DOHH2 (cell line): ENCODE data around the gene AGBL4.

Source experiments
- H3F3A ChIP-seq: fragments of 200-600 bp; sonication (generic), shearing (Covaris generic); 2 replicates; pipeline ENCODE4 v1.6.0; 2016; ENCODE audit warnings: antibody characterized with exemption, mild to moderate bottlenecking; ENCODE audit not compliant: control insufficient read depth, insufficient read depth
- H3K27ac ChIP-seq: fragments of 200-600 bp; sonication (generic); 2 replicates; pipeline ENCODE4 v1.5.1; 2014; ENCODE audit warnings: low read depth, mild to moderate bottlenecking, low read length, moderate library complexity
- H3K27me3 ChIP-seq: fragments of 200-600 bp; sonication (generic); 2 replicates; pipeline ENCODE4 v1.6.1; 2014; ENCODE audit warnings: mild to moderate bottlenecking, low read length, mixed read lengths; ENCODE audit not compliant: control insufficient read depth
- H3K36me3 ChIP-seq: fragments of 200-600 bp; sonication (generic); 2 replicates; pipeline ENCODE4 v1.6.1; 2014; ENCODE audit warnings: mild to moderate bottlenecking, low read length, moderate library complexity, mixed read lengths; ENCODE audit not compliant: control insufficient read depth
- H3K4me1 ChIP-seq: fragments of 200-600 bp; sonication (generic); 2 replicates; pipeline ENCODE4 v1.6.1; 2014; ENCODE audit warnings: mild to moderate bottlenecking, low read length, mixed read lengths; ENCODE audit not compliant: control insufficient read depth
- H3K4me2 ChIP-seq: fragments of 200-600 bp; sonication (generic); 2 replicates; pipeline ENCODE4 v1.6.0; 2014; ENCODE audit warnings: mild to moderate bottlenecking, low read length, moderate library complexity
- H3K4me3 ChIP-seq: fragments of 200-600 bp; sonication (generic); 2 replicates; pipeline ENCODE4 v1.5.1; 2014; ENCODE audit warnings: mild to moderate bottlenecking, low read length, mixed read lengths
- H3K79me2 ChIP-seq: fragments of 200-600 bp; sonication (generic); 2 replicates; pipeline ENCODE4 v1.6.1; 2014; ENCODE audit warnings: mild to moderate bottlenecking, low read length, mixed read lengths; ENCODE audit not compliant: control insufficient read depth
- H3K9me2 ChIP-seq: fragments of 200-600 bp; sonication (generic); replicated peaks from 2 replicates; pipeline ENCODE4 v1.6.1; 2014; ENCODE audit warnings: mild to moderate bottlenecking, low read length, mixed read lengths; ENCODE audit not compliant: control insufficient read depth
- H3K9me3 ChIP-seq: fragments of 200-600 bp; sonication (generic); 2 replicates; pipeline ENCODE4 v1.6.1; 2014; ENCODE audit warnings: antibody characterized with exemption, low read length, mixed read lengths; ENCODE audit not compliant: control insufficient read depth, insufficient read depth
- H4K20me1 ChIP-seq: fragments of 200-600 bp; sonication (generic); 2 replicates; pipeline ENCODE4 v1.6.0; 2014; ENCODE audit warnings: low read depth, mild to moderate bottlenecking, antibody characterized with exemption, low read length, moderate library complexity; ENCODE audit not compliant: control insufficient read depth, insufficient read depth
- CTCF ChIP-seq: fragments of 200-600 bp; sonication (generic); IDR thresholded peaks from one replicate; pipeline ENCODE4 v1.5.1; 2014; ENCODE audit warnings: antibody characterized with exemption, mild to moderate bottlenecking, low read depth, low read length; ENCODE audit not compliant: poor library complexity, severe bottlenecking
- EZH2phosphoT487 ChIP-seq: fragments of 200-600 bp; sonication (generic); IDR thresholded peaks from 2 replicates; pipeline ENCODE4 v1.6.1; 2017; ENCODE audit warnings: borderline replicate concordance, mild to moderate bottlenecking, antibody characterized with exemption, low read length, moderate library complexity, mixed read lengths

The AGBL4 gene

GRCh38 chr1:49340576-49340975 lies 683.2 kb downstream of the AGBL4 start:
- H3K27me3 ChIP-seq: no peaks in the 10 kb centered on the region
- no peaks in the 10 kb centered on the region for H3K79me2 ChIP-seq
- no peaks in the 10 kb centered on the region for H4K20me1 ChIP-seq
- H3K27ac ChIP-seq: no peak overlapping the region
- TF ChIP-seq EZH2phosphoT487 (no peak), CTCF (no peak)
- H3K36me3 ChIP-seq: no peaks in the 10 kb centered on the region
- no peaks in the 10 kb centered on the region for H3K4me1 ChIP-seq
- no peak overlapping the region for H3K4me2 ChIP-seq
- H3K9me3 ChIP-seq: no peaks in the 10 kb centered on the region
- H3K4me3 ChIP-seq: no peak overlapping the region
- H3K9me2 ChIP-seq: no peaks in the 10 kb centered on the region
- H3F3A ChIP-seq: no peaks in the 10 kb centered on the region

DNA sequence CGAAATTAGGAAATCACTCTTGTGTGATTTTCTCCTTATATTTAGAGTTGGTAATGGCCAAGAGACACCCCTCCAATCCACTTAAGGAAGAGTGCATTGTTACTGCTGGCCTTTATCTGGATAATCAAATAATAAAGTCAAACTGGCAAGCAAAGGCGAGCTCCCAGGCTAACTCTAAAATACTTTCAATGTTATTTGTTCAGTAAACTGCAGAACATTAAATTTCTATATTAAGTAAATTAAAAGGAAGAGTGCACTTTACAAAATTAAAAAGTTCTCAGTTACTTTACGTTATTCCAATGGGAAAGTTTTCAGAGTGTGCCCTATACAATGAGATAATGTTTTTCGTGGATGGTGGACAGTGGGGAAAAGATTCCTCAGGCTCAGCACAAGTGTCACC lies 684.7 kb downstream of the AGBL4 start:
- Histone ChIP-seq H3K79me2 (no peaks in the 10 kb centered on the region), H3K27me3 (no peaks in the 10 kb centered on the region), H3K4me3 (no peak overlapping the region), H3K4me1 (no peaks in the 10 kb centered on the region), H3K9me3 (no peaks in the 10 kb centered on the region), H3K27ac (no peak overlapping the region), H3K36me3 (no peaks in the 10 kb centered on the region), H3K4me2 (no peak overlapping the region), H3K9me2 (no peaks in the 10 kb centered on the region), H4K20me1 (no peaks in the 10 kb centered on the region), H3F3A (no peaks in the 10 kb centered on the region)
- TF ChIP-seq CTCF: no peak
- TF ChIP-seq EZH2phosphoT487: no peak

DNA sequence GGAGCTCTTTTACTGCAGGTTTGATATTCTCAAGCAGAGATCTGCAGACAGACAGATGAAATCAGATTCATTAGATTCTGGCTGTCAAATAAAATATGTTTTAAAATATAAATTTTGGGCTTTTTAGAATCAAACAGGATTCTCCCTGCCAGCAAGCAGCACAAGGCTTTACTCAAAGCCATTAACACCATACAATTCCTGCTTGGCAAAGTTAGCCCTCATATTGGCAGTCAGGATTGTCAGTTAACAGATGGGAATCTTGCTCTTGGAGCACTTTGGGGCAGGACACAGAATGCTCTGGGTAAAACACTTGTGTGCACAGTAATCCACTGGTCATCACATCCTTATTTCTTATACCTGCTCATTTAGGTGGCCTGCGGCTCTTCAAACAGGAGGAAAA lies 686.5 kb downstream of the AGBL4 start:
- Histone ChIP-seq H3K9me2 (no peaks in the 10 kb centered on the region), H3K9me3 (no peaks in the 10 kb centered on the region), H3K79me2 (no peaks in the 10 kb centered on the region), H3K27me3 (no peaks in the 10 kb centered on the region), H3K36me3 (no peaks in the 10 kb centered on the region), H3K4me1 (no peaks in the 10 kb centered on the region), H4K20me1 (no peaks in the 10 kb centered on the region), H3K4me3 (no peak overlapping the region), H3K4me2 (no peak overlapping the region), H3K27ac (no peak overlapping the region), H3F3A (no peaks in the 10 kb centered on the region)
- no peak for TF ChIP-seq CTCF
- no peak for TF ChIP-seq EZH2phosphoT487

GRCh38 chr1:49333906-49334305 lies 689.8 kb downstream of the AGBL4 start:
- no peak overlapping the region for H3K27ac ChIP-seq
- H3K4me2 ChIP-seq: no peak overlapping the region
- no peaks in the 10 kb centered on the region for H3K79me2 ChIP-seq
- no peak overlapping the region for H3K4me3 ChIP-seq
- TF ChIP-seq EZH2phosphoT487: no peak
- no peak for TF ChIP-seq CTCF
- no peaks in the 10 kb centered on the region for H4K20me1 ChIP-seq
- no peaks in the 10 kb centered on the region for H3K27me3 ChIP-seq
- no peaks in the 10 kb centered on the region for H3K9me2 ChIP-seq
- no peaks in the 10 kb centered on the region for H3K4me1 ChIP-seq
- no peaks in the 10 kb centered on the region for H3K9me3 ChIP-seq
- no peaks in the 10 kb centered on the region for H3F3A ChIP-seq
- no peaks in the 10 kb centered on the region for H3K36me3 ChIP-seq
